GM19023 (cell line): ENCODE measurements around the gene TEX51.

Experiments used
- ATAC-seq: cut with Tn5 transposase; IDR thresholded peaks from one replicate; pipeline ENCODE4 v1.9.1; 2021; ENCODE audit warnings: mild to moderate bottlenecking, moderate library complexity; ENCODE audit not compliant: unreplicated experiment

TEX51 gene

GRCh38 chr2:126911111-126911796 lies 12.6 kb downstream of the TEX51 start:
- ATAC-seq = no peak

DNA sequence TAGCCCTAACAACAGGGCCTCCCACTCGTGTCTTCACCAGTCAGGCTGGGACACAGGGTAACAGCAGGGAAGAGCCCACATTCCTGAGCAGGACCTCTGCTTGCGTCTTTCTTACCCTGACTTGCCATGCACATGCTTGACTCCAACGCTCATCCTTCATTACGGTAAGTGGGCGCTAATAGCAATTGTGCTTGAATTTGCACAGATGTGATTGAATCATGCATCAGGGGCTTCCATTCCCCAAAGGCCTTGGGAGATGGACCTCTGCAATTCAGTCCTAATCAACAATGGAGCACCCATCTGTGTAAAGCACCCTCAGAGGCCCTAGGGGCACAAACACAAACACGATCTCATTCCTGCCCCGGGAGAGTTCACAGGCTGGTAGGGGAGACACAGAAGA lies 13.5 kb downstream of the TEX51 start:
- ATAC-seq = no peak

DNA sequence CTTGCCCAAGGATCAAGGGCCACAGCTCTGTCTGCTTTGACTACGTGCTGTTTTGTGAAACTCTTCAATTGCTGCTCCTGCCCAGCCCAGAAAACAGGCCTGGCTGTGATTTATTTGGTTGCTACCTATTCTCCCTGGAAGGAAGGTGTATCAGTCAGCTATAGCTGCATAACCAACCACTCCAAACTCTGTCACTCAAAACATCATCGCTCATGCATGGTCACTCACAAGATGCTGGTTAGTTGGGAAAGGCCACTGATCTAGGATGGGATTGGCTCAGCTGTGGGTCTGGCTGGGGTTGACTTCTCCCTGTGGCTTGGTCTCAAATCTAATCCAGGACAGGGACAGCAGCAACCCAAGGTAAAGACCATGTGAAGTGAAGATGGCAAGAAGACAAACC lies 14.6 kb downstream of the TEX51 start:
- ATAC-seq = no peak

DNA sequence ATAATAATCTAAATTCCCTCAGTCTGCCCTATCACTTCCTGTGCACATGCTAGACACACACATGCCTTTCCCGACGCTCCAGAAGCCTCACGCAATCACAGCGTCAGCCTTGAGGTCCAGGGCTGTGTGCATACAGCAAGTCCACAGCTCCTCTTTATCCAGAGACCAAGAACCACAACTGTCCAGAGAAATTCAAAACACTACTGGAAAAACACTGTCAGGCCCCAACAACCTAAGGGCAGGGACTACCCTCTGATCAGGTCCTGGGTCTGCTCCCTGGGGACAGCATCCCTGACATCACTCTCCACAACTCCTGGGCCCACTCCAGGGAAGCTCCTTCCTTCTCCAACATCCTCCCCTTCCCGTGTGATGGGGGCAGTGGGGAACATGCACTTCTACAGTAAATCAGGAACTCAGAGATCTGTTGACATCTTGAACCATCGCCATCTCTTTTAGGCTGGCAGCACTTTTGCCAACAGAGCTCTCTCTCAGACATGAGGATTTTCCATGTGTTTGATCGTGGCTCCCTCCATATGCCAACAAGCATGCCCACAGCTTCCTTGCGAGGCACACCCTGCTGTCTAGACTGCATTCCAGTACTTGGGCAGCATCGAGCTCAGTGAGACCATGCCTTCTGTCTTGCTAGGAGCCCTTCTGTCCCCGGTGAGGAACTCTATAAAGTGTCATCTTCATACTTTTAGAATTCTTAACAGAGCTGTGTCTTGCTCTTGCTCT lies 15.4 kb downstream of the TEX51 start:
- no peak for ATAC-seq

GRCh38 chr2:126914811-126915500 lies 16.3 kb downstream of the TEX51 start:
- ATAC-seq = no peak

DNA sequence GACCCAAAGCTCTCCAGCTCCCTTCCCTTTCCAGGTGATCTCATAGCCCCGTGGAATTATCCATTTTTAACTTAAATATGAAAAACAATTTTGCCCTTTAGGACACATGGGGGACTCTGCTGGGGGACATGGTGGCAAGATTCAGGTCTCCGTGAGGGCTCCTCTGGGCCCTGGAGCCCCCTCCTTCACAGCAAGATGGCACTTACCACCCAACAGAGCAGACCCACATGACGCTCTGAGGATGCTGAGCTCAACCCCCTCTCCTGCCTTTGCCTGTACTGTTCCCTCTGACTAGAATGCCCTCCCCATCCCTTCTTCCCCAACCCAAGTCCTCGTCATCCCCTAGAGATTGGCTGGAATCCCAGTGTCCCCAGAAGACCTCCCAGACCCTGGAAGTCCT lies 17.2 kb downstream of the TEX51 start:
- ATAC-seq = no peak

- no peak for ATAC-seq
Observed at GRCh38 chr2:126916744-126917143, 18.1 kb downstream of the TEX51 start.

DNA sequence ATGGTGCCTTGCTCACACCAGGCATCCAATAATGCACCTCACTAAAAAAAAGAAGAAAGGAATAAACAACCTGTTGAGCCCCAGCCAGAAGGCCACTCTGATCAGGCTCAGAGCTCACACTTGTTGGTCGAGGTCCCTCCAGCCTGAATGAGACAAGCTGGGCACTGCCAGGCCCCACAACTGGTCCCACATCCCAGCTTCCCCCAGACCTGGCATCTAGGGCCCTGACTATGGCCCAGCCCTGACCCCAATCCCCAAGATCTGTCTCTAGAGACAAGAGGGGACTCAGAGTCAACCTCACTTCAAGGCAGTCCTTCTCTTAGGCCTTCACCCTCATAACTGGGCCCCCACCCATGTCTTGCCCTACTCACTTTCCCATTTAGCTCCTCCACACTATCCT lies 22.4 kb downstream of the TEX51 start:
- ATAC-seq = no peak

- ATAC-seq = no peak
Observed at GRCh38 chr2:126930970-126931590, 32.4 kb downstream of the TEX51 start.

GRCh38 chr2:126932529-126932928 lies 33.8 kb downstream of the TEX51 start:
- no peak for ATAC-seq

- no peak for ATAC-seq
Observed at GRCh38 chr2:126932966-126933710, 34.4 kb downstream of the TEX51 start.

DNA sequence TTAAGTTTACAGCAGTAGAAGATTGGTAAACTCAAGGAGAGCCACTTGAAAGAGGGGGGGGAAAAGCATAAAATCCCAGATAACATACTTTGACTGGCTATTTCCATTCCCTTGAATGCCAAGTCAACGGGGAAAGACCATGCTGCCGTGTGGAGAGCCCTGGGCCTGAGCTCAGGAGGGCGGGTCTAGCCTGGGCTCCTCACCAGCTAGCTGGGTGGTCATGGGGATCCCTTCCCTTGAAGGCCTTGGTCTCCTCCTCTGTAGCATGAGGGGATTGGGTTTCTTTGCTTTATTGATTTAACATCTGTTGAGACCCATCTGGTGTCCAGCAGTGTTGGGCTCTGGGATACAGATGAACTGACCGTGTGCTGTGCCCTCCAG lies 35.0 kb downstream of the TEX51 start:
- no peak for ATAC-seq

GRCh38 chr2:126934809-126935208 lies 36.1 kb downstream of the TEX51 start:
- ATAC-seq = no peak

GRCh38 chr2:126935774-126936173 lies 37.1 kb downstream of the TEX51 start:
- ATAC-seq = no peak

GRCh38 chr2:126936219-126936723 lies 37.6 kb downstream of the TEX51 start:
- ATAC-seq = no peak

- no peak for ATAC-seq
Observed at GRCh38 chr2:126940331-126940730, 41.6 kb downstream of the TEX51 start.

GRCh38 chr2:126942427-126943203 lies 43.9 kb downstream of the TEX51 start:
- ATAC-seq = no peak

GRCh38 chr2:126943612-126944348 lies 45.1 kb downstream of the TEX51 start:
- ATAC-seq = no peak

- ATAC-seq = no peak
Observed at GRCh38 chr2:126945118-126945517, 46.4 kb downstream of the TEX51 start.
